Right renal pelvis (tissue), 4 donors: ENCODE measurements around the gene DEF6. TPM values are rescaled to one million over a fixed set of nuclear protein-coding genes. Genes with fewer than 3 reads are reported as not detected.

Source experiments
- DNase-seq, 4 donors: peaks; one replicate each; pipeline ENCODE4 v3.0.0-alpha.2; 2013; ENCODE audit warnings: low read depth in 4 of 4, low spot score in 3 of 4, missing footprints in 1 of 4
- polyA plus RNA-seq, 4 donors: library from polyadenylated mRNA; unstranded; fragments of 120-200 nt; gene quantifications; one replicate each; pipeline ENCODE4 v1.2.1, GENCODE V29; 2013; ENCODE audit not compliant: insufficient read length in 4 of 4

DEF6 gene, protein sequence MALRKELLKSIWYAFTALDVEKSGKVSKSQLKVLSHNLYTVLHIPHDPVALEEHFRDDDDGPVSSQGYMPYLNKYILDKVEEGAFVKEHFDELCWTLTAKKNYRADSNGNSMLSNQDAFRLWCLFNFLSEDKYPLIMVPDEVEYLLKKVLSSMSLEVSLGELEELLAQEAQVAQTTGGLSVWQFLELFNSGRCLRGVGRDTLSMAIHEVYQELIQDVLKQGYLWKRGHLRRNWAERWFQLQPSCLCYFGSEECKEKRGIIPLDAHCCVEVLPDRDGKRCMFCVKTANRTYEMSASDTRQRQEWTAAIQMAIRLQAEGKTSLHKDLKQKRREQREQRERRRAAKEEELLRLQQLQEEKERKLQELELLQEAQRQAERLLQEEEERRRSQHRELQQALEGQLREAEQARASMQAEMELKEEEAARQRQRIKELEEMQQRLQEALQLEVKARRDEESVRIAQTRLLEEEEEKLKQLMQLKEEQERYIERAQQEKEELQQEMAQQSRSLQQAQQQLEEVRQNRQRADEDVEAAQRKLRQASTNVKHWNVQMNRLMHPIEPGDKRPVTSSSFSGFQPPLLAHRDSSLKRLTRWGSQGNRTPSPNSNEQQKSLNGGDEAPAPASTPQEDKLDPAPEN
- 1 to 10 TPM; 2.7 to 4.1 (median 3.7) TPM for polyA plus RNA-seq

DNA sequence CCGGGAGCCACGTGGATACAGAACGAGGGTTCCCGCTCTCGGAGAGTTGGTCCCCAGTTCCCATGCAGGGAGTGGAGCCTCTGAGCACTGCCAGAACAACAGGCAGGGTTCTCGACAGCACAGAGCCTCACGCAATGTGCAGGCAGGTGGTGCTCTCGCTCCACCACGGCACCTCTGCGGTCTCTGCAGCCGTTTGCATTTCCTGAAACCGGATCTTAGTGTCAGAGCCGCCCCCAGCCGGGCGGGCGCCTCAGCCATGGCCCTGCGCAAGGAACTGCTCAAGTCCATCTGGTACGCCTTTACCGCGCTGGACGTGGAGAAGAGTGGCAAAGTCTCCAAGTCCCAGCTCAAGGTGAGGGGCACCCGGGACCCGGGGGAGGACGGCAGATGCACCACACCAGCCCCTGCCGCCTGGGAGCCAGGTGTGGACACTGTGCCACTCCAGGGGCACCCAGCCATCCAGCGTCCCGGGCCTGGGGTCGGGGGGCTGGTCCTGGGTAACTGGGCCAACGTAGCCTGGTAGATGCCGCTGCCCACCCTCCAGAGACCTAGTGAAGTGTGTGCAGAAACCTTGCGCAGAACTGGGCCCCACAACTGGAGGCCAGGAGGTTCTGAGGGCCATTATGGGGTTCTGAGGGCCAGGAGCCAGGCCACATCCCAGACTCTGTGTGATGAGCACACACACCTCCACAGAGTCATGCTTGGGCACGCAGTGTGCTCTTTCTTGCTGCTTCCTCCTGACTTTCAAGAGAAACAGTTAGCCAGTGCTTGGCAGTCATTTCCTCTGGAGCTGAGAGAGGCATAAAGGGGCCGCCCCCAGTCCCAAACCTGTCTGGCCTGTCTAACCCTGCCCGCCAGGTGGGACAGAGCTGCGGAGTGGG is at the start of gene DEF6:
Gene DEF6, plus strand, starts transcription at position 218 of the 881 bp plus-strand sequence. Its CDS starts 39 bp downstream, at position 257.
- peak; percentile 79 to 82 (median 80) for DNase-seq

DNA sequence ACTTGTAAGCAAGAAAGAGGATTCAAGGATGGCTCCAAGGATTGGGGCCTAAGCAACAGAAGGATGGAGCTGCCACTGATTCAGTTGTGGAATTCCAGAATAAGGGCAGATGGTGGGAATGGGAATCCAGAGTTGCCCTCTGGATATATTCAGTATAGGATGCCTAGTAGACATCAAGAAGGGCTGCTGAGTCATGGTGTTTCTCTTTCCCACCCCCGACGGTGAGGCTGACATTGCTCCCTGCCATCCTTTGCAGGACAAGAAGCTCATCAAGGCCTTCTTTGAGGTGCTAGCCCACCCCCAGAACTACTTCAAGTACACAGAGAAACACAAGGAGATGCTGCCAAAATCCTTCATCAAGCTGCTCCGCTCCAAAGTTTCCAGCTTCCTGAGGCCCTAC is 49.3 kb upstream of the DEF6 start:
- no peak for DNase-seq

DNA sequence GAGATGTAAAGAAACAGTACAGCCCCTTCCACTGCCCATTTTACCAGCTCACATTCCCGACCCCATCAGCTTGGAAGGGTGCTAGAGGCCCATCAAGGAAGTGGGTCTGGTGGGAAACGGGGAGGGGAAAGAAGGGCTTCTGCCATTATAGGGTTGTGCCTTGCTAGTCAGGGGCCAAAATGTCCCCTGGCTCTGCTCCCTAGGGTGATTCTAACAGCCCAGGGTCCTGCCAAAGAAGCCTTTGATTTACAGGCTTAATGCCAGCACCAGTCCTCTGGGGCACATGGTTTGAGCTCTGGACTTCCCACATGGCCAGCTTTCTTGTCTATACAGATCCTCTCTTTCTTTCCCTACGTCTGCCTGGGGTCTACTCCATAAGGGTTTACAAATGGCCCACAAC is 48.7 kb upstream of the DEF6 start:
- DNase-seq, result no peak

DNA sequence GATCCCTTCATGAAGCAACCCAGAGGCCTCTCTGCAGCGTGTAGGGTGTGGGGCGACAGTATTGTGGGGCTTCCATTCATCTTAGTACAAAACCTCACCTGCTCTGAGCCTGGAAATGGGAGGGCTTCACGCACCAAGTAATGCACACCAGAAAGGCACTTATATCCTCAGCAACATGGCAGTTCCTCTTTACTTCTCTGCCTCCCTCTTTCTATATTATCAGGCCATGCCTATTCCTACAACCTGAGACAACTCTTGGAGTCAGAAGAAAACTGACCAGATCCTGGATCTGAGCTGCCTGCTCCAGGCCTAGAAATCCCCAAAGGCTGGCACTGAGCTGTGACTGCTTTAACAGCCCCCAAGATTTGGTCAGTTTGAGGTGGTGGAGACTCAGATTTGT is 45.7 kb upstream of the DEF6 start:
- no peak for DNase-seq

DNA sequence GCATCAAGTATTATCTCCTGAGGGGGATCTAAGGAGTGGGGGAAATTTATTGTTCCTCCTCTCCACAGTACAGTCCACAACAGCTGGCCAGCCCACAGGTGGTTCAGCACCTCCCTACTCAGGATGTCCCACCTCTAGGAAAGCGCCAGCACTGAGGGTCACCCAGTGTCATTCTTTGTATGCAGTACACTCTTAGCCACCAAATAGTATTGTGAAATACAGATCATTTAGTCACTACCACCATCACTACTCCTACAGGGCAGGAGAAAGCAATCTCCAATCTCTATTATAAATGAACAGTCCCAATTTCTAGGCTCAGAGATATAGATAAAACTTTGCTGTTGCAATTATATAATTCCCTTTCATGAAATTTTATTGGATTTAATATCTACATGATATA is 44.4 kb upstream of the DEF6 start:
- DNase-seq, result no peak

DNA sequence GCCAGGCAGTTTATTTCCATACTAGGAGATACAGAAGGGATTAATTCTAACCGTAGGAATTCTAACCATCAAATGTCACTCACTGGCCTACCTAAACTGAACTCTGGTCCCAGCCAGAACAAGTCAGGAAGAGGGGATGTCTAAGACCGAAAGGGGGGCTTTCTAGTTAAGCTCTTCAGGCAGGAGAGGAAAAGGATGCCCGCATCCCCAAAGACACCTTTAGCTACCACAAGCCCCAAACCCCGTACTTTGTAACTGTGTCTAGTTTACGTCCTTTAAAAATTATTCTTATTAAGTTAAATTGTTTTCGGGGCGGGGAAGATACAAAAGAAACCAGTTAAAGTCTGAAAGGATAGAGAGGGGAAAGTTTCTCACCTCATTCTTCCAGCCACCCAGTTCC is 39.3 kb upstream of the DEF6 start:
- no peak for DNase-seq

DNA sequence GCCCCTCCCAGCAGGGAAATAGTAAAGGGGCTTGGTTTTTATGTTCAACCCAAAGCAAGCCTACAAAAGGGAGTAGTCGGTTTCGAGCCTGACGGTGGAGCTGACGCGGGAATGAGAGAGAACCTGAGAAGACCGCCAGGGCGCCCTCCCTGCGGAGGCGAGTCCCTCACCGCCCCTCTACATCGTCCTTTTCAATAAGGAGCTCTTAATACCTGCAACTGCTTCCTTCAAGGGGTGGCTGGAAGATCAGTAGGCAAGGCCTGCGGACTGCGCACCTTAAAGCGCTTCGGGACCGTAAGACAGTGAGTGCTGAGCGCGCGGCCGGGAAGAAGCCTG is 38.8 kb upstream of the DEF6 start:
- DNase-seq, result peak in 2 of 4 donors; percentile 35 to 42

DNA sequence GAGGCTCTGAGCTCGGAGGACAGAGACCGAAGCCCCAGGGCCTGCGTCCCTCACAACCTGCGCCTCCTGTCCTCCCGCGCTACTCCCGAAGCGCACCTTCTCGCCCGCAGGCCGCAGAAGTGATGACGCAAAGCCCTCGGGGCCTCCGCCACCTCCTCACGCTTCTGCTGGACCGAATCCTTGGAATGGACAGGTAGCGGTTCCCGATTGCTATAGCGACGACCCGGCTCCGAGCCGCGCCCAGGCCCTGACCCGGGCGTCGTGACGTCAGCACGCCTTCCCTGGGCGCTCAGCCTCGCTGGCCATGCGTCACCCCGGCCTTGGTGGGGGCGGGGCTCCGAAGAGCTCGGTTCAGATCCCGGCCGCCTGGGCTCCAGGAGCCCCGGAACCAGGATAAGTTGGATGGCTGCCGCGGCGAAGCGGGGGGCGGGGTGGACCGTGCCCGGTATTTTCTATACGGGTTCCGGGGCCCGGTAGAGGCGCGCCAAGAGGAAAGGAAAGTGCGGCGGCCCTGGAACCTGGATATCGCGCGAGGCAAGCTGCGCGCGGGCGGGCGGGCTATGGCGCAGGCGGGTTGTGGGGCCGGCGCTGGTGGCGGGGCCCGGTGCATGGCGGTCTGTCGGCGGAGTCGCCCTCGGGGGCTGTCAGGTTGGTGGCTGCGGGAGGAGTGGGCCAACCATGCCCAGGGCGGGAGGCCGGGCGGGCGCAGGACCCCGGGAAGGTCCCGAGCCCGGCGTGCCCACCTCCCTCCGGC is 38.2 kb upstream of the DEF6 start, which contains the start of gene ZNF76:
Gene ZNF76, plus strand, starts transcription at position 542 of the 754 bp plus-strand sequence. CDS start 21,417 bp downstream, outside the sequence.
- peak; percentile 94 to 95 (median 94) for DNase-seq

DNA sequence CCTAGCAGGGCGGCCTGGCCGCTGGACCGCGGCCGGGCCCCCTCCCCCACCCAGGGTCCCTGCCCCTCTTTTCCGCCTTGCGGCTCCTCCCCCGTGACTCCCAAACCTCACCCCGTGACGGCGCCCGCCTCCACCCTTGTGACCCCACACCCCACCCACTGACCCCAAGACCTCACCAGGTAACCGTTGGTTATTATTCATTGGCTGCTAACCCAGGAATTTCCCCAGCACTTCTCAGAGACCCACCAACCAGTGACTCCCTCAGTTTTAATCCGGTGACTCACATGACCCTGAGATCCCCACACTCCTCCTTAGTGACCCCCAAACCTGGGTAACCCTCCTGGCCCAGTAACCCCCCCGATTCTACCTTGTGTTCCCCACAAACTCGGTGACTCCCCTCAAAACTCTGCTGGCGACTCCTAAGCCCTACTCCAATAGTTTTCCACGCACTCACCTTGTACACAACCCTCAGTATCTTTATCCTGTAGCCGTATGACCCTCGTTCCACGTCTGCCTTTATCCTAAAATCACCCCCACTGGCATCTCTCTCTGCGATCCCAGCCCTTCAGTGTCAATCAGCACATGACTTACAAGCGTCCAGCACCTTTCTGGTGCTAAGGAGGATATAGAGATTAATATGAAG is 37.5 kb upstream of the DEF6 start:
- peak in 3 of 4 donors; percentile 28 to 47 (median 45) for DNase-seq

DNA sequence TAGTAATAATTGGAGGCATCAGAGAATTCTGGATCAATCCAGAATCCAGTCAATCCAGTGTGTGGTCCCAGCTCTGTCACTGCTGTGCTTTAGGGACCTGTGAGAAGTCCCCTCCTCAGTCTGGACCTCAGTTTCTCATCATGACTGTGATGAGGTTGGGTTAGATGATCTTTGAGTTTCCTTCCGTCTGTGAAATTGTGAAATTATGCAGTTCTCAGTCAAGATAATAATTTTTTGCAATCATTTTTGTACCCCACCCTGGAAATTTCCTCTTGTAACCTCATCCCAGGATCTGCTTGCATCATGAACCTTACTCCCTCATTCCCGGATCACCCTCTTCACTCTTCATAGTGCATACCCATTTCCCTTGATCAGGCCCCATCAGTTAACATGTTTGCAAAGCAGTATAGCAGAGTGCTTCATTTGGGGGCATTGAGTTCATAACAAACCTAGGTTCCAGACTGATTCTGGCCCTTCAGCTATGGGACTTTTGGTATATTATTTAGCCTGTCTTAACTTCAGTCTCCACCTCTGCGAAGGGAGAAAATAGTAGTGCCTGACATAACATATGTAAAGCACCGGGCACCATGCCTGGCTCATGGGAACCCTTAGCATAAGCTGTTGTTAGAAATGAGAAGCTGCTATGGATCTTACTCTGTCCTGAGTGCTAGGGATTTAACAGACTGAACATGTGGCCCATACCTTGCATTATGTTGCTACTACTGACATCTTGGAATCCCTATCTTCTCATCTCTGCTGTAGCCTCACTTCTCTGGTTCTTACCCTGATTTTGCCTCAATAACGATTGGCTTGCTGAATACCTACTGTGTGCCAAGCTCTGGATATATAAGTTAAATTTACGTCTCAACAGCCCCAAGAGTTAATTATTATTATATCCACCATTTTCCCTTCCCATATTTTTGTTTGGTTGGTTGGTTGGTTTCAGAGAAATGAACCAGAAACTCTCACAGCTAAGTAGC is 36.7 kb upstream of the DEF6 start:
- no peak for DNase-seq

DNA sequence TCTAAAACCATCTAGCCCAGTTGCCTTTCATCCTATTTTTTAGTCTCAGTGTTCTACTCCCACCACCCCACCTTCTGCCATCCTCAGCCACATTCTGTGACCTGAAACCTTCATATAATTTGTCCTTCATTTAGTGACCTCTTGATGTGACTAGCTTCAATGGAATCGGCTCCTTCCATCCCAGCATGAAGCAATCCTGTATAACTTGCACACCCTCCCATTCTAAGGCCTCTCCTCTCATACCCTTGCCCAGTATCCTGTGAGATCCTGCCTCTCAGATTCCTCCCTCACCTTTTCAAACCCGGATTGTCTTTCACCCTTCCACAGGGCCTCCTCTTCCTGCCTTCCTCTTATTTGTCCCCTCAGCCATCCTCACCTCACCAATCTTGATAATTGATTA is 35.0 kb upstream of the DEF6 start:
- no peak for DNase-seq

DNA sequence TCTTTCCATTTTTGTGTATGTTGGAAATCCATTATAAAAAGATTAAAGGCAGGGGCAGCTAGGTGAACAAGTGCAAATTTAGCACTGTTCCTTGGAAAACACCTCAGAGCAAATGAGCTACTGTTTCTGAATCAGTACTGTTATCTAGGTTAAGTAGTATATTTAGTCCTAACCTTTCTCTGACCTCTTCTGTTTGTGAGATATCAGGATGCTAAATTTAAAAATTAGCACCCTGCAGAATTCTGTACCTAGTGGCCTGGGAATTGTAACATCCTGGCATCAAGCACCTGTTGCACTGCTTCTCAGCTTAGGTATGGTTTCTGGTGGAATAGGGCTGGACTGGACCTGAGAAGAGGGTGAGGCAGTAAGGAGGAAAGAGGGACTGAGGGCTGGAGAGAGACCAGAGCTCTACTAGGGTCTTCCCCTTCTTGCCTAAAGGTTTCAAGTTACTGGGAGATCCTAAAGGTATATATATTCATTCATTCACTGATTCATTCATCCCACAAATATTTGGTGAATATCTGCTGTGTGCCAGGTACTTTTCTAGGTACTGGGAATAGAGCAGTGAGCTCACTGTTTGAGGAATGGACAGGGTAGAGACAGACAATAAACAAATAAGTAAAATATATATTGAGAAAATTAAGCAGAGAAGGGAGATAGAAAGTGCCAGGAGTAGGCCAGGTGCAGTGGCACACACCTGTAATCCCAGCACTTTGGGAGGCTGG is 32.9 kb upstream of the DEF6 start:
- no peak for DNase-seq

DNA sequence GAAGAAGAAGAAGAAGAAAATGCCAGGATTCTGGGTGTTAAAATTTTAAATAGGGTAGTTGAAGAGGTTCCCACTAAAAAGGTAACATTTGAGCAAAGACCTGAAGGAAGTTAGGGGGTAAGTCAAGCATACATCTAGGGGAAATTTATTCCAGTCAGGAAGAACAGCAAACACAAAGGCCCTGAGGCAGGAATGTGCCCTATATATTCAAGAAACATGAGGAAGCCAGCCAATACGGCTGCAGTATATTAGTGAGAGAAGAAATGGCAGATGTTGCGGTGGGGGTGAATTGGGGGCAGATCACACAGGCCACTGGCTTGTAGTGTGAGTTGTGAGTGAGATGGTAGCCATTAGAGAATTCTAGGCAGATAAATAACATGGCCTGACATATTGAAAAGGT is 32.1 kb upstream of the DEF6 start:
- no peak for DNase-seq

DNA sequence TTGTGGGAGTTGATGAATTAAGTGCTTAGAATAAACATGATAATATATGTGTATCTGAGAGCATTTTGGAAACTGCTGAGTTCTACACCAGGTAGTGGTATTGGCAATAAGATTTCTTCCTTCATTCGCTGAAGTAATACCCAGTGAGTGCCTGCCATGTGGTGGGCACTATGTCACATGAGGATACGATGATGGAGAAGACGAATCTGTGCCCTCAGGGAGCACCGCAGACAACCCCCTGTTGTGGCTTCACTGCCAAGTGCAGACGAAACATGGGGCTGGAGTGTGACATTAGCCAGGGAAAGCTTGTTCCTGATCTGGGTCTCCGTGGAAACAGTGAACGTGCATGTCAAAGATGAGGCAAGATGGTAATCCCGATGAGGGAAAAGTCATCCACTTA is 30.2 kb upstream of the DEF6 start:
- no peak for DNase-seq

DNA sequence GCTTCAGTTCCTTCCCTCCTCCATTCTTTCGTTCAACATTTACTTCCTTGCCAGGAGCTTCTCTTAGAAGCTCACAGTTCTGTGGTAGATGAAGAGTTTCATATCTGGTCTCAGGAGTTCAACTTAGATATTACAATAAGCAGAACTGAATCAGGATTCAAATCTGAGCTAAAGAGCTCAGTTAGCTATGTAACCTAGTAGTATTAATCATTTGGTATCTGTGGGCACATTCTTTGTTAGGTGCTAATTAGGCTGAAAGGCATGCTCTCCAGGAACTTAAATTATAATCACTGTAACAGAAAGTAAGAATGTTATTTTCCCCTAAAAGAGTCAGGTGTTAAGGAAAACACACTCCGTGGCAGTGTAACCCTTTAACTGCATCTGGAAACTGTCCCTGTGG is 29.7 kb upstream of the DEF6 start:
- DNase-seq, result no peak

DNA sequence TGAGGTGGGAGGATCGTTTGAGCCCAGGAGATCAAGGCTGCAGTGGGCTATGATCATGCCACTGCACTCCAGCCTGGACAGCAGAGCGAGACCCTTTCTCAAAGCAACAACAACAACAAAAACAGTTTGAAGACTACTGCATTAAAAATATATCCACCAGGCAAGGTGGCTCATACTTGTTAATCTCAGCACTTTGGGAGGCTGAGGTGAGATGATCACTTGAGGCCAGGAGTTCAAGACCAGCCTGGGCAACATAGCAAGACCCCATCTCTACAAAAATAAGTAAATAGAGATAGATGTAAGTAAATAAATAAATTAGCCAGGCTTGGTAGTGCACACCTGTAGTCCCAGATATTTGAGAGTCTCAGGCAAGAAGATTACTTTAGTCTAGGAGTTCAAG is 25.6 kb upstream of the DEF6 start:
- DNase-seq, result no peak

DNA sequence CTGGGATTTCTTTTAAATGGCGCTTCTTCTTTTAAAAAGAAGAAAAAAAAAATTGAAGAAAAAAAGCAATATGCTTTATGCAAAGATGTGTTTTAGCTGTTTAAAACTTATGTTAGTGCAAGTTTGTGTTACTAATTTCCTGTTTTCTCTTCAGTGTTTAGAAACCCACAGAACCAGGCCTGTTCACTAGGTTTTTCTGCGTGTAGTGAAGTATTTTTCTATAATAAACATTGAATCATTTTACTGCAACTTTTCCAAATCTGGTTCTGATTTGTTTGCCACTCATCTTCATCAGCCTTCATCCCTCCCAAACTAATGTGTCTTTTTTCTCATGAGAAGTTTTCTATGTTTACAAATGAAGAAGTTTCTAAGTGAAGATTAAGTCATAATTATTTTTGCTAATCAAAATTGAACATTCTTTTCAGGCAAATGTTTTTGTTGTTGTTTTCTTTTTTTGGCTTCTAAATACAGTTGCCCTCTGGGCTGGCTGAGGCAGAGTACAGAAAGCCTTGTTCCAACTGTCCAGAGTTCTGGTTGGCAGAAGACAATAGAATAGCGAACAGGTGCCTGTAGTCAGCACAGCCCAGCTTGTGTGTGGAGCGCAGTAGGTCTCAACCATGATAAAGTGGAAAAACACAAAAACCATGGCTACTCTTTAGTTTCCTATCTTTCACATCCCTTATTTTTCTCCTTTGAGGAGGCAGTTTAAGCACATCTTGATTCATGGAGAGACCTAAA is 23.6 kb upstream of the DEF6 start:
- no peak for DNase-seq
